OCI-LY3 (cell line): ENCODE results near the gene ZCCHC18.

Experiments
- H2AFZ ChIP-seq: fragments of 200-600, 300-600 bp; shearing (Covaris generic); 2 replicates; pipeline ENCODE4 v1.6.0; 2014; ENCODE audit warnings: antibody characterized with exemption, low read depth, low read length
- H3K27ac ChIP-seq: fragments of 200-600, 300-600 bp; sonication (generic); 2 replicates; pipeline ENCODE4 v1.5.1; 2014; ENCODE audit warnings: mild to moderate bottlenecking, low read length, moderate library complexity, mixed read lengths
- H3K27me3 ChIP-seq: fragments of 200-600, 300-600 bp; sonication (generic); 2 replicates; pipeline ENCODE4 v1.6.1; 2014; ENCODE audit warnings: low read depth, low read length, mixed read lengths
- H3K36me3 ChIP-seq: fragments of 200-600, 300-600 bp; sonication (generic); replicated peaks from 2 replicates; pipeline ENCODE3; 2014; ENCODE audit warnings: low read depth, low read length, mixed read lengths
- H3K4me1 ChIP-seq: fragments of 300-600, 200-600 bp; sonication (generic); 2 replicates; pipeline ENCODE4 v1.6.1; 2014; ENCODE audit warnings: low read length, mixed read lengths
- H3K4me2 ChIP-seq: fragments of 200-600, 300-600 bp; sonication (generic); 2 replicates; pipeline ENCODE4 v1.6.1; 2014; ENCODE audit warnings: low read length, mixed read lengths
- H3K4me3 ChIP-seq: fragments of 300-600, 200-600 bp; sonication (generic); 2 replicates; pipeline ENCODE4 v1.5.1; 2014; ENCODE audit warnings: antibody characterized with exemption, mild to moderate bottlenecking, low read length, moderate library complexity
- H3K79me2 ChIP-seq: fragments of 300-600, 200-600 bp; shearing (Covaris generic); 2 replicates; pipeline ENCODE4 v1.6.1; 2014; ENCODE audit warnings: mild to moderate bottlenecking, low read length, mixed read lengths
- H3K9ac ChIP-seq: fragments of 300-600, 200-600 bp; shearing (Covaris generic); 2 replicates; pipeline ENCODE4 v1.6.0; 2014; ENCODE audit warnings: mild to moderate bottlenecking, low read length, moderate library complexity
- H3K9me3 ChIP-seq: fragments of 200-600, 300-600 bp; shearing (Covaris generic); 2 replicates; pipeline ENCODE4 v1.6.1; 2014; ENCODE audit warnings: low read length, mixed read lengths; ENCODE audit not compliant: insufficient read depth
- H4K20me1 ChIP-seq: fragments of 200-600, 300-600 bp; sonication (generic); 2 replicates; pipeline ENCODE4 v1.6.1; 2016; ENCODE audit warnings: low read length, mixed read lengths; ENCODE audit not compliant: insufficient read depth
- CTCF ChIP-seq: fragments of 200-600, 300-600 bp; sonication (generic); IDR thresholded peaks from 2 replicates; pipeline ENCODE4 v1.5.1; 2014; ENCODE audit warnings: antibody characterized with exemption, low read length, low read depth
- EZH2phosphoT487 ChIP-seq: fragments of 200-600 bp; shearing (Covaris generic); IDR thresholded peaks from 2 replicates; pipeline ENCODE4 v1.6.1; 2018; ENCODE audit warnings: antibody characterized with exemption, mixed run types, low read depth

Gene ZCCHC18

DNA sequence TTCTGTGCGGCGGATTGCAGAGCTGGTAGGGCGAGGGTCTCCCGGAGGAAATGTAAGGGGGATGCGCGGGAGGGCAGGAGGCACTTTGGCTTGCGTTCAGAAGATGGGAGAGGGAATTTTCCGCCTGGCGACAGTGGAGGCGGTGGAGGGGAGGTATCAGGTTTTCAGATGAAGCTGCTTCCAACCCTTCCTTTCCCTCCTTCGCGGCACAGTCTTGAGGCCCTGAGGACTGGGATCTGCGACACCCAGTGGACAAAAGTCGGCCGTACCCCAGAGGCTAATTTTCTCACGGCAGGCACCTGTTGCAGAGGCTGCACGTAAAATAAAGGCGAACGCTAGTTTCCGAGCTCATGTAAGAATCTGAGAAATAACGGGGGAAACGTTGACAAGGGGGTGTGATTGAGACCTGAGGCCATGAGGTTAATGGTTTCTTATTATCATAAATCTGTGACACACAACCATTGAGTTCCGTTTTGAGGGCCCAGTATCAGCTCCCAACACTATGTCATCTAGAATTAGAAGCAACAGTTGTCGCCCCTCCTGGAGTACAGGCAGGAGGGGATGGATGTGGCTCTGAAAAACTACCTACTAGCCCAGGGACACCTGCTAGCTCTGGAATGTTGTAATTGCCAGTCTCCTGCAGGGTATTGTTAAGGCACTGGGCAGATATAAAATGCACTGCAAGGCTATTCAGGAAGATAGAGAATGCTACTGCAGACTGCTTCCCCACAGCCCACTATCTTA is 1.1 kb downstream of the ZCCHC18 start:
- TF ChIP-seq CTCF (peak; percentile 58), EZH2phosphoT487 (no peak)
- Histone ChIP-seq H3K79me2 (no peaks in the 10 kb centered on the region), H2AFZ (0 out of 2 replicates have a peak overlapping the region, but pooled peaks have one; percentile 47), H3K9ac (peak overlapping the region; percentile 63; the same call in 1 of the 2 replicates), H4K20me1 (no peaks in the 10 kb centered on the region), H3K4me3 (peak overlapping the region; percentile 82), H3K27me3 (no peaks in the 10 kb centered on the region), H3K4me2 (peak overlapping the region; percentile 98), H3K36me3 (no peaks in the 10 kb centered on the region), H3K27ac (no peak overlapping the region), H3K9me3 (no peaks in the 10 kb centered on the region), H3K4me1 (peaks cover 29% of the 10 kb centered on the region)

GRCh38 chrX:104117759-104118158 is 5.4 kb downstream of the ZCCHC18 start:
- Histone ChIP-seq H3K27ac (no peak overlapping the region), H4K20me1 (no peaks in the 10 kb centered on the region), H2AFZ (no peak overlapping the region), H3K4me2 (peak overlapping the region; percentile 67), H3K4me1 (peaks cover 31% of the 10 kb centered on the region), H3K9me3 (no peaks in the 10 kb centered on the region), H3K4me3 (peak overlapping the region; percentile 23; the same call in 1 of the 2 replicates), H3K27me3 (no peaks in the 10 kb centered on the region), H3K36me3 (no peaks in the 10 kb centered on the region), H3K9ac (no peak overlapping the region), H3K79me2 (no peaks in the 10 kb centered on the region)
- TF ChIP-seq EZH2phosphoT487: no peak
- TF ChIP-seq CTCF: no peak

DNA sequence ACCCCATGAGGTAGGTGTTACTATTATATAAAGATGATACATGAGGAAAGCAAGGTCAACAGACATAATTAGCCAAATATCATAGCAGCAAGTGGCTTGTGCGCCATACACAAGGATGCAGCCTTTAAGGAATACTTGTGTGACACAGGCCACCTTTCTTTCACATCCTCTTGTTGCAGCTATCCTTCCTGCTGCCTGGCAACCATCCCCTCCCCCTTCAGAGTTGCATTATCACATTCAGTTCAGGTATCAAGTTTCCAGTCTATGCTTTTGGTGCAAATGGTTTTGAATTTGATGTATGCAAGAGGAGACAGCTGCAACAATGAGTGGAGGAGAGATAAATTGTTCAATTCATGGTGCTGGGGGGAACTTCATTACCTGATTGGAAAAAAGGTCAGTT is 6.4 kb downstream of the ZCCHC18 start:
- H3K4me3 ChIP-seq: no peak overlapping the region
- no peaks in the 10 kb centered on the region for H3K9me3 ChIP-seq
- no peaks in the 10 kb centered on the region for H3K79me2 ChIP-seq
- H2AFZ ChIP-seq: no peak overlapping the region
- no peaks in the 10 kb centered on the region for H4K20me1 ChIP-seq
- H3K4me2 ChIP-seq: peak overlapping the region; percentile 67
- no peak for TF ChIP-seq EZH2phosphoT487
- TF ChIP-seq CTCF: no peak
- H3K36me3 ChIP-seq: no peaks in the 10 kb centered on the region
- no peak overlapping the region for H3K9ac ChIP-seq
- peaks cover 32% of the 10 kb centered on the region for H3K4me1 ChIP-seq
- no peaks in the 10 kb centered on the region for H3K27me3 ChIP-seq
- H3K27ac ChIP-seq: no peak overlapping the region

DNA sequence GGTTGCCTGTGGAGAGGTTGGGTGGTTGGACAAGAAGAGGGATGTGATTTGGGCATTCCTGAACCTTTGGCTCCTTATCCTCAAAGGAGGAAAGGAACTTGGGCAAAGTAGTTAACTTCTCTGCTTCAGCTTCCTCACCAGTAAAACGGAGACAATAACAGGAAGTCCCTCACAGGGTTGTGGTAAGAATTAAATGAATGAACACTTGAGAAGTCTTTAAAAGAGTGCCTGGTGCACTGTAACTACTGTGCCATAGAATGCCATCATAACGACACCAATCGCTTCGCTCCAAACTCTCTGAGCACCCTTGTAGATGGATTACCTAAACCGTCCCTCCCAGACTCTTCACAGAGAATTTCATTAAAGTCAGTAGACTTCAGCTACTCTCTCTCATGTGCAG is 10.5 kb downstream of the ZCCHC18 start:
- H3K79me2 ChIP-seq: no peaks in the 10 kb centered on the region
- H3K27me3 ChIP-seq: no peaks in the 10 kb centered on the region
- no peaks in the 10 kb centered on the region for H3K36me3 ChIP-seq
- H3K27ac ChIP-seq: no peak overlapping the region
- no peak overlapping the region for H2AFZ ChIP-seq
- TF ChIP-seq EZH2phosphoT487: no peak
- TF ChIP-seq CTCF: no peak
- no peak overlapping the region for H3K4me2 ChIP-seq
- no peak overlapping the region for H3K4me3 ChIP-seq
- no peaks in the 10 kb centered on the region for H4K20me1 ChIP-seq
- H3K9ac ChIP-seq: no peak overlapping the region
- H3K4me1 ChIP-seq: peaks cover 22% of the 10 kb centered on the region
- no peaks in the 10 kb centered on the region for H3K9me3 ChIP-seq
